Endothelial cell of umbilical vein (primary cell): ENCODE results near the gene FCN1. TPM values are rescaled to one million over a fixed set of nuclear protein-coding genes. Genes with fewer than 3 reads are reported as not detected.

Experiments used
- BruUV-seq: library from RNA; stranded (reverse); fragments of 400-500 nt; replicated peaks from 2 replicates; lab custom pipeline; 2021; lab: Mats Ljungman, UMichigan
- CTCF ChIA-PET: fragments of 300-600, 350-600 bp; sonication (Branson Sonifier 250); formaldehyde crosslinking; loops from one replicate; lab custom pipeline; 2021; ENCODE audit warnings: antibody characterized with exemption, inconsistent platforms; lab: Charles Lee
- POLR2A ChIA-PET: fragments of 300-600, 350-600 bp; sonication (Branson Sonifier 250); formaldehyde crosslinking; loops from one replicate; lab custom pipeline; 2021; ENCODE audit warnings: antibody characterized with exemption, inconsistent platforms; lab: Charles Lee
- DNase-seq: peaks from one replicate; pipeline ENCODE4 v3.0.0-alpha.2; 2011; ENCODE audit warnings: low read depth, low spot score
- FAIRE-seq: peaks from 2 replicates; lab custom pipeline; 2011; peaks lifted over from hg19 to GRCh38; lab: Jason Lieb, UNC
- H2AFZ ChIP-seq: 2 replicates; pipeline ENCODE4 v1.6.0; 2012; ENCODE audit warnings: low read depth, low read length, control low read depth, inconsistent platforms
- H3K27ac ChIP-seq: 2 replicates; pipeline ENCODE4 v1.5.1; 2011; ENCODE audit warnings: low read depth, mild to moderate bottlenecking, control low read depth, low read length, moderate library complexity; ENCODE audit not compliant: insufficient read depth
- H3K27me3 ChIP-seq, 2 experiments: 2 replicates each; pipeline versions ENCODE4 v1.6.0 to v1.6.1; 2011; ENCODE audit warnings: low read length in 2 of 2, mixed read lengths in 1 of 2; ENCODE audit not compliant: control insufficient read depth in 2 of 2, insufficient read depth in 2 of 2
- H3K36me3 ChIP-seq, 2 experiments: 2 replicates in 1 of 2; 3 replicates in 1 of 2; pipeline ENCODE4 v1.5.1; 2011; ENCODE audit warnings: low read length in 2 of 2, mild to moderate bottlenecking in 1 of 2, moderate library complexity in 1 of 2; ENCODE audit not compliant: control insufficient read depth in 2 of 2, insufficient read depth in 2 of 2; ENCODE audit errors: extremely low read depth in 1 of 2
- H3K4me1 ChIP-seq: 3 replicates; pipeline ENCODE4 v1.5.1; 2011; ENCODE audit warnings: mild to moderate bottlenecking, low read length; ENCODE audit not compliant: control insufficient read depth, insufficient read depth; ENCODE audit errors: extremely low read depth
- H3K4me2 ChIP-seq: 2 replicates; pipeline ENCODE4 v1.6.1; 2011; ENCODE audit warnings: low read length, control low read depth, mixed read lengths; ENCODE audit not compliant: insufficient read depth
- H3K4me3 ChIP-seq, 3 experiments: fragments of 200-600 bp in 1 of 3; sonication (generic), shearing (Covaris generic) in 1 of 3; replicated peaks in 1 of 3; 2 replicates each; pipeline ENCODE4 v1.5.1; 2011 to 2016; ENCODE audit warnings: control low read depth in 3 of 3, low read length in 3 of 3, mild to moderate bottlenecking in 2 of 3, inconsistent platforms in 1 of 3, low read depth in 1 of 3, moderate library complexity in 1 of 3; ENCODE audit not compliant: insufficient read depth in 1 of 3
- H3K79me2 ChIP-seq: 2 replicates; pipeline ENCODE4 v1.6.0; 2012; ENCODE audit warnings: low read length, inconsistent platforms; ENCODE audit not compliant: control insufficient read depth, insufficient read depth
- H3K9ac ChIP-seq: replicated peaks from 2 replicates; pipeline ENCODE3; 2011; ENCODE audit warnings: low read length, control low read depth; ENCODE audit not compliant: insufficient read depth; ENCODE audit errors: extremely low read depth
- H3K9me1 ChIP-seq: replicated peaks from 3 replicates; pipeline ENCODE4 v1.6.0; 2011; ENCODE audit warnings: mild to moderate bottlenecking, low read length; ENCODE audit not compliant: control insufficient read depth, insufficient read depth; ENCODE audit errors: extremely low read depth
- H3K9me3 ChIP-seq: replicated peaks from 2 replicates; pipeline ENCODE4 v1.5.1; 2012; ENCODE audit warnings: low read length, inconsistent platforms; ENCODE audit not compliant: control insufficient read depth, insufficient read depth
- H4K20me1 ChIP-seq: replicated peaks from 2 replicates; pipeline ENCODE3; 2011; ENCODE audit warnings: mild to moderate bottlenecking, low read length; ENCODE audit not compliant: control insufficient read depth, insufficient read depth; ENCODE audit errors: extremely low read depth
- EZH2 ChIP-seq: IDR thresholded peaks from 2 replicates; pipeline ENCODE4 v1.6.1; 2012; ENCODE audit warnings: borderline replicate concordance, low read depth, mild to moderate bottlenecking, moderate library complexity, low read length, inconsistent platforms; ENCODE audit not compliant: severe bottlenecking
- FOS ChIP-seq: IDR thresholded peaks from 2 replicates; pipeline ENCODE4 v1.6.1; 2011; ENCODE audit warnings: mild to moderate bottlenecking, low read length, moderate library complexity, borderline replicate concordance; ENCODE audit not compliant: insufficient read depth
- GATA2 ChIP-seq: IDR thresholded peaks from 2 replicates; pipeline ENCODE4 v1.7.0; 2011; ENCODE audit warnings: low read depth, mild to moderate bottlenecking, moderate library complexity, mixed read lengths, low read length; ENCODE audit not compliant: insufficient read length, insufficient read depth
- JUN ChIP-seq: IDR thresholded peaks from 2 replicates; pipeline ENCODE4 v1.6.1; 2011; ENCODE audit warnings: borderline replicate concordance, low read depth; ENCODE audit not compliant: insufficient read length, insufficient read depth
- MYC ChIP-seq: IDR thresholded peaks from one replicate; pipeline ENCODE4 v1.6.1; 2011; ENCODE audit warnings: mild to moderate bottlenecking, low read depth, low read length
- POLR2A ChIP-seq: IDR thresholded peaks from 2 replicates; pipeline ENCODE4 v1.6.1; 2012; ENCODE audit warnings: low read depth, mild to moderate bottlenecking, control low read depth, low read length
- POLR2AphosphoS5 ChIP-seq: IDR thresholded peaks from 2 replicates; pipeline ENCODE4 v1.6.1; 2012; ENCODE audit warnings: low read depth, mild to moderate bottlenecking, control low read depth, low read length, moderate library complexity; ENCODE audit not compliant: insufficient read depth
- dilution Hi-C: fragments of 300-500 bp; cut with MboI; formaldehyde crosslinking; loops from one replicate; pipeline ENCODE4 v1.15.0; 2019; ENCODE audit warnings: low sequenced_read_pairs; ENCODE audit not compliant: extremely low pct_ligation_motif_present
- intact Hi-C: fragments of 100-400 bp; cut with micrococcal nuclease; formaldehyde crosslinking; loops from one replicate; pipeline ENCODE4 v1.10.0; 2022
- polyA plus RNA-seq, 4 experiments: library from polyadenylated mRNA; depleted of rRNA in 3 of 4; stranded (reverse) in 3 of 4; unstranded in 1 of 4; fragments of >200 nt; gene quantifications; 2 replicates each; pipeline versions ENCODE4 v1.2.1 to v1.2.3, GENCODE V29; 2011 to 2012; ENCODE audit warnings: missing spikeins in 1 of 4
- total RNA-seq: library from RNA; stranded (reverse); gene quantifications from 2 replicates; pipeline ENCODE4 v1.2.3, GENCODE V29; 2021
- TF ChIP-seq, protein P1 (sequence below): IDR thresholded peaks from 2 replicates; pipeline ENCODE4 v1.6.1; 2011; ENCODE audit not compliant: insufficient read depth, insufficient read length
- TF ChIP-seq, protein P2 (sequence below), 2 donors: IDR thresholded peaks; 1 replicate in 1 of 2; 2 replicates in 1 of 2; pipeline ENCODE4 v1.5.1; 2011; ENCODE audit warnings: low read length in 2 of 2, mild to moderate bottlenecking in 2 of 2, moderate library complexity in 2 of 2, control low read depth in 1 of 2, inconsistent platforms in 1 of 2, low read depth in 1 of 2; ENCODE audit not compliant: insufficient read depth in 1 of 2; ENCODE audit errors: extremely low read depth in 1 of 2

Gene FCN1
- total and polyA plus RNA-seq, 2 donors (not counting 3 experiments of a cell fraction or from before 2014, with no cell fraction given): not detected

DNA sequence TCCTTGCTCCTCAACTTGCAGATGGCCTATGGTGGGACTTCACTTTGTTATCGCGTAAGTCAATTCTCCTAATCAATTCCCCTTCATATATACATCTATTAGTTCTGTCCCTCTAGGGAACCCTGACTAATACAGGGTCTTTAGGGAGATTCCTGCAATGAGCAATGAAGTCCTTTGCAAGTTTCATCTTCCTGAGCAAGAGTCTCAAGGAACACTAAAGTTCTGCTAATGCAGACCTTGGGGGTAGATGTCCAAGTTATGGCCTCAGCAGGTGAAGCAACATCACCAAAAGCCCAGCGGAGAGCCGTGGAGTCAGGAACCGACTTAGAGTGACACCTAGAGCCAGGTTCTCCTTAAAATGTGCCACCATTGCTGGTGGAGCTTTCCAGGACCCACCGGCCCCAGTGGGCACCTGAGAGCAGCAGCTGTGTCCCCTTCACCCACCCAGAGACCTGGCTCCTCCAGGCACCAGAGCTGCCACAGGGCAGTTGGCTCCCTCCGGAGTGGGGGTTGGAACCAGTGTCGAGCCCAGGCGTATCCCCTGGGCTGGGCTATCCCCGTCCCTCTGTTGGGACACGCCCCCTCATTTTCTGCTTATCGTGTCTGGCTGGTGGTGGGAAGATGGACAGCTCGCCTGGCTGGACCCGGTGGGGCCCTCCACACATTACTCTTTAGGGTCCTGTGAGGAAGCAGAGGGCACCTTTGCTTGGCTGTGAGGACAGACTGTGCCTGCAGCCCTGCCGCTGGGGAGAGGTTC is 10.9 kb upstream of the FCN1 start:
- no peak overlapping the region for H3K27ac ChIP-seq
- H3K9ac ChIP-seq: no peak overlapping the region
- no peaks in the 10 kb centered on the region for H4K20me1 ChIP-seq
- no peaks in the 10 kb centered on the region for H3K9me3 ChIP-seq
- BruUV-seq: no TSS peak
- no peaks in the 10 kb centered on the region for H3K4me1 ChIP-seq
- no peaks in the 10 kb centered on the region for H3K79me2 ChIP-seq
- TF ChIP-seq, protein P1, sequence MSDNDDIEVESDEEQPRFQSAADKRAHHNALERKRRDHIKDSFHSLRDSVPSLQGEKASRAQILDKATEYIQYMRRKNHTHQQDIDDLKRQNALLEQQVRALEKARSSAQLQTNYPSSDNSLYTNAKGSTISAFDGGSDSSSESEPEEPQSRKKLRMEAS: no peak
- TF ChIP-seq FOS (no peak), POLR2AphosphoS5 (no peak), GATA2 (no peak), POLR2A (no peak), MYC (no peak), EZH2 (no peak), JUN (no peak)
- TF ChIP-seq, protein P2, sequence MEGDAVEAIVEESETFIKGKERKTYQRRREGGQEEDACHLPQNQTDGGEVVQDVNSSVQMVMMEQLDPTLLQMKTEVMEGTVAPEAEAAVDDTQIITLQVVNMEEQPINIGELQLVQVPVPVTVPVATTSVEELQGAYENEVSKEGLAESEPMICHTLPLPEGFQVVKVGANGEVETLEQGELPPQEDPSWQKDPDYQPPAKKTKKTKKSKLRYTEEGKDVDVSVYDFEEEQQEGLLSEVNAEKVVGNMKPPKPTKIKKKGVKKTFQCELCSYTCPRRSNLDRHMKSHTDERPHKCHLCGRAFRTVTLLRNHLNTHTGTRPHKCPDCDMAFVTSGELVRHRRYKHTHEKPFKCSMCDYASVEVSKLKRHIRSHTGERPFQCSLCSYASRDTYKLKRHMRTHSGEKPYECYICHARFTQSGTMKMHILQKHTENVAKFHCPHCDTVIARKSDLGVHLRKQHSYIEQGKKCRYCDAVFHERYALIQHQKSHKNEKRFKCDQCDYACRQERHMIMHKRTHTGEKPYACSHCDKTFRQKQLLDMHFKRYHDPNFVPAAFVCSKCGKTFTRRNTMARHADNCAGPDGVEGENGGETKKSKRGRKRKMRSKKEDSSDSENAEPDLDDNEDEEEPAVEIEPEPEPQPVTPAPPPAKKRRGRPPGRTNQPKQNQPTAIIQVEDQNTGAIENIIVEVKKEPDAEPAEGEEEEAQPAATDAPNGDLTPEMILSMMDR (IDR thresholded peaks at IDR 0.05; ENCODE audit: extremely low read depth in 1 of 2, insufficient read depth in 1 of 2, low read depth in 1 of 2, low read length in 2 of 2): no peak
- POLR2A ChIA-PET: no interaction called here
- intact Hi-C loops (no loop called here), dilution Hi-C loops (no loop called here)
- H3K4me3 ChIP-seq: no peak overlapping the region
- CTCF ChIA-PET: no interaction called here
- no peaks in the 10 kb centered on the region for H3K27me3 ChIP-seq
- no peak for FAIRE-seq
- H3K36me3 ChIP-seq: no peaks in the 10 kb centered on the region
- H3K4me2 ChIP-seq: no peak overlapping the region
- no peaks in the 10 kb centered on the region for H3K9me1 ChIP-seq
- DNase-seq: no peak
- H2AFZ ChIP-seq: no peak overlapping the region
